Activated CD4-positive, CD25-positive, alpha-beta regulatory T cell treated with anti-CD3 and anti-CD28 coated beads, Interleukin-2, amount 50 U/mL, for 72 hours (primary cell): ENCODE measurements around the gene TTN.
A peak's percentile ranks its signal among the peaks of the same experiment; 100 is the strongest.

ENCODE experiments used
- DNase-seq: peaks from one replicate; pipeline ENCODE4 v3.0.0; 2021

The TTN gene

DNA sequence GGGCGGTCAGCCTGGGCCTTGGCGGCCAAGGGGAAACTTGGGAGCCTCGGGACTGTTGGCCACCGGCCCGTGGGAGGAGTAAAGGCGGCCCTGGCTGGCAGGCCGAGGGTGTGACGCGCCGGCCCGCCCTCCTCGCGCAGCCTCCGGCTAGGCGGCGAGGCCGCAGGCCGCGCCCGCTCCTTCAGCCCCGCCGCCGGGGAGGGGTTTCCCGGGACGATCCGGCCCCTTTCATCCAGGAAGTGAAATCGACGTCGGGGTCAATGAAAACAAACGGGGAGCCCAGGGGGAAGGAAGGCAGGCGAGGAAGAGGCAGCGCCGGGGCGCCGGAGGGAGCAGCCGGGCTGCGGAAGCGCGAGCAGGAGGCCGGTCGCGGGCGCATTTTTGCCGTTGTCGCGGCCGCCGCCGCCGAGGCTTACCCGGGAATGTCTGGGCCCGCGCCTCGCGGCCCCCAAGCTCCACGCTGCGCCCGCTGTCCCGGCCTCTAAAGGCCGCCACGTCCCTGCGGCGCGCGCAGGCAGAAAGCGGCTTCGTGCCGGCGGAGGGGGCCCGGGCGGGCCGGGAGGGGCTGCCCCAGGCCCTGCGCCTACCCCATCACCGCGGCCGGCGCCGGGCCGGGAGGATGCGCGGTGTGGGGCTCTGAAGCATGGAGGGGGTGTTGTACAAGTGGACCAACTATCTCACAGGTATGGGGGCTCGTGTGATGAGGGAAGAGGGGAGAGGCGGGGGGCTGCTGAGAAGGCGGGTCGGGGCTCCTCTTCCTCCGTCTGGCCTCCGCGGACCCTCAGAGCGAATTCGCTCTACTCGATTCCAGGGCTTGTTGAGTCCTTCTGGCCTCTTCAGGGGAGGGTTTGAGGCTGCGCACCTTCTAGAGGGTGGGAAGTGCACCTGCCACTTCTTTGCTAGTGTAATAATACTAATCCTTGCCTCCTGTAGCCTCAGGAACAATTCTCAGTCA lies 326.7 kb downstream of the TTN start, which contains the start of gene PLEKHA3:
TSS of gene PLEKHA3 (plus strand) at position 231 of the 955 bp plus-strand sequence. CDS start at position 644, 413 bp downstream.
- DNase-seq, result peak; percentile 80

- no peak for DNase-seq
These were observed 327.4 kb downstream of the TTN start for GRCh38 chr2:178479758-178480226.

DNA sequence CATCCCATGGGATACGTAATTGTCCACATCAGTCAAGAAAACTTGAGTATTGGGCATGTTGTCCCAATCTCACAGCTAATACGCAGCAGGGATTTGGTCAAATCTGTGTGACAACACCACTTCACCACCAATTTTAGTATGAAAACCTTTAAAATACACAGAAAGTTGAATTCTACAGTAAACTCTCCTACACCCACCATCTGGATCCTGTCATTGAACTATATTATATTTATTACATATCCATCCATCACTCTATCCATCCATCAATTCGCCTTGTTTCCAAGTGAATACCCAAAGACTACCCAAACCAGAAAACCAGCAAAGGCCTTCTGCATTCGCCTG lies 328.0 kb downstream of the TTN start:
- DNase-seq, result no peak

GRCh38 chr2:178478439-178479274 lies 328.6 kb downstream of the TTN start, which contains the start of gene FKBP7:
FKBP7 (minus strand) TSS chr2:178478600; CDS start chr2:178478499, 101 bp downstream.
- DNase-seq, result peak; percentile 78

DNA sequence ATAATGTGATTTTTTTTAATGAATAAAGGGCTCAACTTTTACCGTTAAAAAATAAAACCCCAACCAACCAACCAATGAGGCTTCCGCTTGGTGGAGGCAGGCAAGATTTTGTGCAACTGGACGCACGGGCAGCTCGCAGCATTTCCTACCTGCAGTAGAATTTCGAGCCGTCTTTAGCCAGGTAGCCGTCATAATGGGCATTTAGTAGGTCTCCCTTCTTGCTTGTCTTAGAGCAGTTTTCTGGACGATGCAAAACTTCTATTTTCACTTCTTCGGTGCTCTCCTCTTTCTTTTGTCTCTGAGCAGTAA lies 329.1 kb downstream of the TTN start:
- no peak for DNase-seq

GRCh38 chr2:178477443-178478129 lies 329.6 kb downstream of the TTN start:
- no peak for DNase-seq

DNA sequence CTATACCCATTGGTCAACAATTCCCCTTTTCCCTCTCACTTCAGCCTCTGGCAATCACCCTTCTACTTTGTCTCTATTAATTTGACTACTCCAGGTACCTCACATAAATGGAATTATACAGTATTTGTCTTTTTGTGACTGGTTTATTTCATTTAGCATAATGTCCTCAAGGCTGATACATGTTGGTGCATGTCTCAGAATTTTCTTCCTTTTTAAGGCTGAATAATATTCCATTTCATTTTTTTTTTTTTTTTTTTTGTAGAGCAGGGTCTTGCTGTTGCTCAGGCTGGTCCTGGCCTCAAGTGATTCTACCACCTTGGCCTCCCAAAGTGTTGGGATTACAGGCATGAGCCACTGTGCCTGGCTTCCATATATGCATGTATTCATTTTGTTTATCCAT lies 330.7 kb downstream of the TTN start:
- no peak for DNase-seq
